Measurements from ENCODE around the gene RAPGEF4.
"Not testable (repeated sequence)": the region's sequence is repeated elsewhere in the genome, so short reads cannot be mapped to it uniquely, and the experiment has no call there.

RAPGEF4 gene

DNA sequence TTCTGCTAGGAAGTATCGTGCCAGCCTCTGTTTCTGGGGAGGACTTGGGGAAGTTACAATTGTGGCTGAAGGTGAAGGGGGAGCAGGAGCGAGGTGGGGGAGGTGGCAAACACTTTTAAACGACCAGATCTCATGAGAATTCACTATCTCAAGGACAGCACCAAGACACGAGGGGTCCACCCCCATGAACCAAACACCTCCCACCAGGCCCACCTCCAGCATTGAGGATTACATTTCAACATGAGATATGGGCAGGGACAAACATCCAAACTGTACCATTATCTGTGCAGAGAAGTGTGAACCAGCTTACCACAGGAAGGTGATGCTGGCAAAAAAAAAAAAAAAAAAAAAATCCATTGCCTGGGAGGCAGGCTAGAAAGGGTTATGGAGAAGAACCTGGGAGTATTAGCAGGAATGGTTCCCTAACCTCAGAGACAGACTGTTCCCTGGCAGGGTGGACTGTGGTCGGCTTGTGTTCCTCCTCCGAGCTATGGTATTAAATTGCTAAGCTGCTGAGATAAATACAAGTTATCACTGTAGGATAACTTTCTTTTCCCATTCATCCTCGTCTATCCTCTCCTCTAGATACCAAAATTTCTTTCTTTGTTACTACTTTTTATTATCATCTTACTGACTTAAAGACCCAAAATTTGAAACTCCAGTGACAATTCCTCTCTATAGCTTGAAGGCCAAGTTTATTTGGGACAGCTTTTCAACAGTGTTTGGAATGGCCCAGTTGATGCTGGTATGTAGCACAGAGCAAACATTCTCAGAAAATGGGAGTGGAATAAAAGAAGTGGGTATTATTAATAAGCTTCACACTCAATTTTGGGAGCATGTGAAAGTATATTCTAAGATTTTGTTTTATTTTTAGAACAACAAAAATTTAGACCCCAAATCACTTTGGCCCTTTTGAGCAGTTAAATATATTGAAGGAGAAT, 266.3 kb downstream of the RAPGEF4 start:
- DNase-seq (ENCODE audit: low read depth), result no peak

DNA sequence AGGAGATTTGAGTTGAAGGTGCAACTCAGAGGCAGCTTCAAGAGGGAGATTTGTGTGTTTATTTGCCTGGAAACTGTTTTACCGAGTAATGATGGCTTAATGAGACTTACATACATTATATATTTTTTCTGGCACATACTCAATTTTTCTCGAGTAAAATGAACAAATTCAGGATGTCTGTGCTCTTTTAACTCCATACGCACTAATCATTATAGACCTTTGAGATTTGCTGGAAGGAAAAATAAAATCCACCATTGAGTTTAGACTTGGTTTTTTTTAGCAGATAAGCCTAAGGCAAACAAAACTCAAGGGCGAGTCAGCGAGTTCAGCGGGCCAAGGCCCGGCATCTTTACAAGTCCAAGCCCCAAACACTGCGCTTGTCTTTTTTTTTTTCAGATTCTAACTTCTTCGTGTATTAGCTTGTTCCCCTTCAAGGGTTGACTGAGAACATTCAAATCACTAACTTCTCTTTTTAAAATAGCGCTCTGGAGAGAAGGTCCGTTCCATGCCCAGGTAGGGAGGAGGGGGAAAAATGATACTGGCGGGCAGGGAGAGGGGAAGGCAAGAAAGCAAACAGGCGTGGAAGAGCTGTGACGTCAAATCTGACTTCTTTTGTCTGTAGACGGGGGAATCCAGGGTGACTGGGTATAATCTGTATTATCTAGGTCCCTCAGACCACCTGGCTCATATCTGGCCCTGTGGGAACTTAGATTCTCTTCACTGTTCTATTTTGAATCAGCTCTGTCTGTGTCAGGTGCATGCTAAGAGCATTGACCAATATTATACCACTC, 267.3 kb downstream of the RAPGEF4 start:
- DNase-seq (ENCODE audit: low read depth), result no peak

DNA sequence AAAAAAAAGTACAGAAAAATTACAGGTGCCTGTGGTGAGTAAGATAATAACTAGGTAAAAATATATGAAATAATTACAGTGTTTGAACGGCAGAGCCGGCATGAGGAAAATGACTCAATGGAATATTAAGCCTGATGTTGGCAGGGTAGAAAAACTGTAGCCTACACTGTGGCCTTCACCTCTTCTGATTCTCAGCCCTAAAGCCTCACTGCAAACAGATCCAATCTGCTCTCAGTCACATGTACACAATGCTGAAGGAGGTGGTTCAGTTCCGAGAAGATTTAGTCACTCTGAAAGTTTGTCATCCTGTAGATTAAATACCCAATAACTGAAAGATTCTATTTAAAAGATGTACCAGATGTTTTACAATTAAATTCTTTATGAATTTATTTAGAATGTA, 273.1 kb downstream of the RAPGEF4 start:
- DNase-seq (ENCODE audit: low read depth), result no peak

DNA sequence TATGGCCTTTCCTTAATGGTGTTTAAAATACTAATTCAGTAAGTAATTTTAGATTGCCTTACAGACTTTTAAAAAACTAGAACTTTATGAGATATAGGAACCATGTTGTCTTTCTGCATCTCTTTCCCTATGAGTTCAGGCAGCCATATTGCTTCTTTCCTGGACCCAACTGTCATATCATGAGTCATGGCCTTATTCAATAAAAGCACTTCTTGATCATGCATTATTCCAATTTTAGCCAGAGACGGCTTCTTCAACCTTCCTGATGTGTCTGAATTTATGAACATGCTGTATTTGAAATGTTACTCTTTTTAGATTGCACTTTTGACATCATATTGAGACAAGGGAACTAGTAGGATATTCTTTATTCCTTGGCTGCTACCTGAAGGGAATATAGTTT, 274.6 kb downstream of the RAPGEF4 start:
- DNase-seq (ENCODE audit: low read depth), result no peak

DNA sequence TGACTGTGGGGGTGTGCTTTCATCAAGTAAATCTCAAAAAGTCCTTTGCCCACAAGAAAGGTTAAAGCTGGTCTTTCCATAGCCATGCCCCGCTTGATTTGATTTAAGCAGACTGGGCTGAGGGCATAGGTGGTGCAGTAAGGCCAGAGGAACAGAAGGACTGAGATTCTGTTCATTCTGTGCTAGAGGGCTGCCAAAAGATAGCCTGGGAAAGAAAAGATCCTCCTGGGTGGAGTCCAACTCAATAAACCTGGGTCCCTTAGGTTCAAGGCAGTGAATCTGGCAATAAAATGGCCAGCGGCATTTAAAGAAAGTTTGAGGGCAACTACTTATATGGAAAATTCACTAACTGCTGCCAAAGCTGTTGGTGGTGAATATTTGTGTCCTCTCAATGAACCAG, 280.8 kb downstream of the RAPGEF4 start:
- no peak for DNase-seq (ENCODE audit: low read depth)

DNA sequence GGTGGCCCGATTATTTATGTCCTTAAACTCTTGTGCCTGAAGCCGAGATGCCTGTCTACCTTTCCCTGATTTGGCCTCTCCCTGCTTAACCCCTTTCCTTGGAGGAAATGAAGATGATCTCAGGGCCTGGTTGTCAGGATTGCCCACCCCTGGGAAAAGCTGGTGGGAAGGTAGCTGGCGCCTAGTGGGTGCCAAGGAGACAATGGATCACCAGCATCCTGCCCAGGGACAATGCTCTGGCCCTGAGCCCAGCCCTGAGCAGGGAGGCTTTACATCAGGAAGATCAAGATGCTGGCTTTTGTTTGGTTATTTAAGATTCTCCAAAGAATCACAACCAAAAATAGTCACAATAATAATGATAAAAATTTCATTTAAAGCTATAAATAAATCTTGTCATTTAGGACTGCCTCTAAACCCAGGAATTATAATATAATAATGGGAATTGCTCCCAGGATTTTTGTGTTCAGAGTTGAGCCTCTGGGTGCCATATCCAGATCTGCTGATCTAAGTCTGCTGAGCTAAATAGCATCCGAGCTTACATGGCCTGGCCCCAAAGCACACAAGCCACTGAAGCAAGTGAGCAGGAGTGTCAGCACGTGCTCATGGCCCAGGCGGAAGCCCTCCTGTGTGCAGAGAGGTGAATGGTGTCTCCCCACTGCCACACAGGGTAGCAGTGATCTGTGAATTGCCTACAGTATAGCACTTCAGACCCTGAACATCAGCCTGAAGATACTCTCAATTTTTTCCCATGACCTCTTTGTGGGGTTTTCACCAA, 282.2 kb downstream of the RAPGEF4 start:
- no peak for DNase-seq (ENCODE audit: low read depth)

DNA sequence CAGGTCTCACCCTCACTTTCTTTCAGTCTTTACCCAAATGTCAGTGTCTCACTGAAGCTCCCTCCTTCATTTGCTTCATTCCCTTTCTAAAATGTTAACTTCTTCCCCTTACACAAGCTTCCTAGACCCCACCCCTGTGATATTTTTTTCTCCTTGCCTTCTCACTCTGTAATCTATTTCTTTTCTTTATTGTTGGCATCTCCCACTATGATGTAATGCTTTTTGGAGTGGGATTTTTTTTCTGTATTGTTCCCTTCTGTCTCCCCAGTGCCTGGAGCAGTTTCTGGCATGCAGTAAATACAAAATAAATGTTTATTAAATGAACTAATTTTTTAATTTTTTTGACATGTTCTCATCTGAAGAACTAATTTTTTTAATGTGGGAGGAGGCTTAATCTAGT, 284.1 kb downstream of the RAPGEF4 start:
- DNase-seq (ENCODE audit: low read depth), result no peak

DNA sequence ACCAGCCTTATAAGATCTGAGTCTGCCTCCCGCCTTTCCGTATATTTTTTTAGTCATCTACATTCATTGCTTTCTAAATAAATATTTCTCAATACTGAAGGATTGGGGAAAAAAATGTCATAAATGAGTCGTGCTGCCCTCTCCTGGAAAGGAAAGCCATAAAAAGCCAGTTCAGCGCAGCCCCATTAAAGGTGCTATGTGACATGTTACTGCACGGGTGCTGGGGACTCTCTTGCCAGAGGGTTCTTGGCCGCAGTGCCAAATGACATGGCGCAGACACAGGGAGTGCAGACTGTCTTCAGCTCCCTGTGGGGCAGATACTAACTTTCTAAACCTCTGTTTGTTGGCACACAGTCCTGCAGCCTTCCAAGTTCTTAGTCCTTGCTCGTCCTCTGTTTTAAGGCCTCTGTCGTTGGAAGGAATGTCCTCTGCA, 286.3 kb downstream of the RAPGEF4 start:
- DNase-seq (ENCODE audit: low read depth), result no peak

DNA sequence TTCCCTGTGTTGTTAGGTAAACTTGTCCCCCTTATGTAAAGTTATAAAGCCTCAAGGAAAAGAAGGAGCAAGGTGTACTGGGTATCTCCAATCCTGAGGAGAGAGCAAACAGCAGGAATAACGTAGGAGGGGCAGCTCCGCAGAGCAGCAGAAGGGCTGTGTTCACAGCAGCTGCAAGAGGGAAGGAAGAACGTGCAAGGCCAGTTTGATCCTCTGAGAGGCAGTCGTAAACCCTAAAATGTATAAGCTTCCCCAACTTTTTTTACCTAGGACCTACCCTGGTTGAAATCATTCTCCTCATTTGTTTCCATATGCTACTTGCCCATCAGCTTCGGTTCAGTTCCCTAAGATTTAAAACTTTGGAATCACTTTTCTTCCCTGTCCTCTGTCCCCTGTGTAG, 288.1 kb downstream of the RAPGEF4 start:
- DNase-seq (ENCODE audit: low read depth), result no peak

DNA sequence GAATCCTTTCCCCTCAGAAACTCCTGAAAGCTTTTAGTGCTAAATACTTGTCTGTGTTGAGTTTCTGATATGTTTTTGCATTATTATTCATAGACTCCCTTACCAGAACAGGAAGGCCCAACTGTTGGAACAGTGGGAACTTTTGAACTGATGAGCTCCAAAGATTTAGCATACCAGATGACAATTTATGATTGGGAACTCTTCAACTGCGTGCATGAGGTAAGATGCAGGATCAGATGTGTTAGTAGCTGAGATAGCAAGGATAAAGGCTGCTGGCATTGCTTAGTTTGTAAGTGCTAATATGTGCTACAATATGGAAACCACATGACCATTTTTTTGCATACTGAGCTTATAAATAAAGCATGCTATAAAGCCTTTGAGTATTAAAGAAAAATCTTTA, 290.8 kb downstream of the RAPGEF4 start:
- DNase-seq (ENCODE audit: low read depth), result no peak

DNA sequence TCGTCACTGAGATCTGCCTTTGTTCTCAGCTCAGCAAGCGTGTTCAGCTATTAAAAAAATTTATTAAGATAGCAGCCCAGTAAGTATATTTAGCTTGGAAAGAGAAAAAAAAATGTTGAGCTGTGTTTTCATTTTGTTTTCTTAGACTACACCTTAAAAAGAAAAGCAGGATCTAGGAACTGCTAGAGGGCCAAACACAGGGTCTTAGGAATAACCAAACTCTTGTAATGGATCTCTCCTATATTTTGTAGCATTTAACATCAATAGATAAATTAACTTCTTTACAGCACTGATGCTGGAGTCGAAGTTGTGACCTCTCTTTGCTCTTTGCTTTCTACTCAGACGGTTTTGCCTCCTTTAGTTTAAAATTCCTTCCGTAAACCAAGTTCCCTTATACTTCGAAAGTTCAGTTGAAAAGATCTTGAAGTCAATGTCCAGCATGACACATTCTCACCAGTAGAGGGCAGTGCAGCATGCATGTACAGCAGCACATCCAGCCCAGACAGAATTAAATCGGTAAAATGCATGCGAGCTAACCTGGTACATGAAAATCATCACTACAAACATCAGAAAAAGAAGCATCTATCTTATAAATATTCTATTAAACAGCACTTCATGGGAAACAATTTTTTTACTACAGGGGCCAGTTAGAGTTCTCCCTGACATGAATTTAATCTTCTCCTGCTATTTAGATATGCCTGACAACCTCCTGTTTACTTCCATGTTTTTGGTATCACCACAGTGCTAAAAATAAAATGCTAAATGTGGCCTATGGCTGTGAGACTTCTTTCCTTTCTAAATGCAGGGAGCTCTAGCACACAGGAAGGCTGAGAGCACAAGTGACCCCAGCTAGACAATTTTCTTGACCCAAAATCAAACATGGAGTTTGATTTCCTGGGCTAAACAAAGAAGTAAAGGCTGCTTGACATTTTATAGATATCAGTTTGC, 291.8 kb downstream of the RAPGEF4 start:
- DNase-seq (ENCODE audit: low read depth), result peak; percentile 77

DNA sequence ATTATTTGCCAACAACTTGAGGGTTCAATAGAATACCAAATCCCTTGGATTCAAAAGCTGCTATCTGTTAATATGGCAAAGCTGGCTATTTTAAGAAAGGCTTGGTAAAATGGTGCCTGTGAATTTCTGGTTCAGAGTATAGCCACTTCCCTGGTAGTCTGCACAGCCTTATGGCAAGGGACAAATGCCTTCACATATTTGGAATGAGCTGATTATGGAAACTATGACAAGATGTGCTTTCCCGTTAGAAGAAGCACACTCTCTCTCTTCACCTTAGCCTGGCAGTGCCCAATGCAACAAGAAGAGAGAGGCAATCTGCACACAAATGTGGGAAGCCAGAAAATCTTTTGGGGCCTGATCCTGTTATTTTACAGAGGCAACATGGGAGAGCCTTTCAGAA, 292.5 kb downstream of the RAPGEF4 start:
- DNase-seq (ENCODE audit: low read depth), result no peak

DNA sequence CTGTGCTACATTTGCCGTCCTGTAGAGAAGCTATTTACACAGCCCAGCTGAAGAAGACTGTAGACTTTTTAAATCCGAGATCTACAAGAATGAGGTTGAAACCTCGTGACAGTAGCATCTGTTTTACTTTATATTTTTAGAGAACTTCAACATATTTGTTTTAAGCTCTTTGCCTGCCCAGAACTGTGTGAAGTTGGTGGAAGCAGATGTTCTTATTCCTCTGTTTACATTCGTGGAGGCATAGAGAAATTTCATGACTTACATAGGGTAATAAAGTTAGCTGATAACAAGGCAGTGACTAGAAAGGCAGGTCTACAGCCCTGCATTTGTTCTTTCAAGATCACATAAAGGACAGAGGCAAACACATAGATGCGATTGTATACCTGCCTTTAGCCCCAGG, 293.0 kb downstream of the RAPGEF4 start:
- no peak for DNase-seq (ENCODE audit: low read depth)

DNA sequence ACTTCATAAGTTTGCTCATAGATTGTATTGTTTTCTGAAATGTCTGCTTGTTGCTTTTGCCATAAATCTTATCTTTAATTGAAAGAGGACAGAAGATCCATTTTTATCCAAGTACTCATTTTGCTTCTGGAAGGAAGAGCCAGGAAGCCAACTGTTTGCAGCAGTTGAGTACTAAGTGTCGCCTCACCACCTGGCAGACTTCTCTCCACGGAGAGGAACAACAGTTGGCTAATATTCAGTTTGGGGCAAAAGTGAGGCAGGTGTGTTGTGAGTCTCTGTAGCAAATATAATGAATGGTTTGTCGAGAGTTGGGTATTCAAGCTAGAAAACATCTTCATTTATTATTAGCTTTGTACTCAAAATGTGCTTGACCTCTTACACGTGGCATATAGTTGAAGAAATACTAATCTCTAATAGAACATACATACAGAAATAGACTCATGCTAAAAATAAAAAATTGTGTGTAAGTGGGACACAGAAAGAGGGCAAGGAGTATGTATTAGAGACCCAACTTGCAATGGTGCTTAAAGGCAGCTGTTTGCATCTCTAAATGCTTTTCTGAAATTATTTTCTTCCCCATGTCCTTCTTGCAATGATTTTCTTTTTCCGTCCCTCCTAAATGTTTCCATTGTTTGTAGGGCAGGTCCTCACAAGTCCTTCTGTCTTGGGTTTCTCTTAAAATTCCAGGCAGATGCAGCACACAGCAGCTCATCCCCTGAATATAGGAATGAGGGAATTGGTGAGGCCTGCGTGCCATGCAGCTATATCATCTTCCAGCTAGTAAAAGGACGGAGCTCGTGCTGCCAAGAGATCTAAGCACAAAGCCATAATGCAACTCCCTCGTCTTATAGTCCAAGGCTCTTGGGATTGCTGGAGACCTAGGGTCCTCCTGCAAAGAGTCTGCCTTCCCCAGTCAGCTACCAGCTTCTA, 295.2 kb downstream of the RAPGEF4 start:
- no peak for DNase-seq (ENCODE audit: low read depth)

DNA sequence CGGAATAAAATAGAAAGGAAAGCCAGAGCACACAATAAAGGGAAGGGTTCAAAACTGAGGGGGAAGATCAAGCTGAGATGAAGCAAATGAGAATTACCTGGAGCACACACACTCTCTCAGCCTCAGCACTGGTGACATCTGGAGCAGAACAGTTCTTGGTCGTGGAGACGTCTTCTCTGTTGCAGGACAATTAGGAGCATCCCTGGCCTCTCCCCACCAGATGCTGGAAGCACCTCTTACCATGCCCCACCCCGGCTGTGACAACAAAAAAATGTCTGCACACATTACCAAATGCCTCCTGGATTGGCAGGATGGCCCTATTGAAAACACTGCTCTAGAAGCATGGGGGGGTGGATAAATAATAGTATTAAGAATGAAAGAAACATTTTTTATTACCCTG, 296.4 kb downstream of the RAPGEF4 start:
- no peak for DNase-seq (ENCODE audit: low read depth)

DNA sequence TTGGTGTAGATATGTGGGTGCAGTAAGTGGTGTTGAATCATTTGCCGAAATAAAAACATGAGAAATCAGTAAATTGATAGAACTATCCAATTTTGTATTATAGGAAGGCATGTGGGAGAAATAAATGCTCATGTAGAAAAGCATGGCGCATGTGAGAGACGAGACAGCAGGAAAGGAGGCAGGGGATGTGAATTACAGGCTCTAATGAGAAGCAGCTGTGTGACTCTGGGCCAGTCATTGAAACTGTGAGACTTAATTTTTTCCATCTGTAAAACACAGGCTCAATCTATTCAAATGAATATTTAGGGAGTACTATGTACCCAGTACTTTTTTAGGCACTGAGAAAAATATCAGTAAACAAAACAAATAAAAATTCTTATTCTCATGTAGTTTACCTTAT, 297.4 kb downstream of the RAPGEF4 start:
- DNase-seq (ENCODE audit: low read depth), result no peak

DNA sequence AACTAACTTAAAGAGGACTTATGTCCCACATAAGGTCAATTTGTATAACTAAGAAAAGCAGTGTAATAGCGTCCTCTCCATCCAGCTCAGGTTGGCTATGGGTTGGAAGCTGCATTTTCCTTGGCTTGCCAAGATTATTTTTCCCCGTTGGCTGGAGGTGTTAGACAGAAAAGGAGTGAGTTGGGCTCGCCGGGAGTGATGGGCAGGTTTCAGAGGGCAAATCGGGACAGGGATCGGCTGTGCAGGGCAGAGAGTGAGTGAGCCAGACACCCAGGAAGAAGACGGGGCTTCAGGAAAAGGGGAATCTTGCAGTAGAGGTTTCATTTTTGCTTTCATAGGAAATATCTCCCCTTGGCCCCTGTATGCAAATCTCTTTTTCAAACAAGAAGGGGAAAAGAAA, 298.5 kb downstream of the RAPGEF4 start:
- no peak for DNase-seq (ENCODE audit: low read depth)

DNA sequence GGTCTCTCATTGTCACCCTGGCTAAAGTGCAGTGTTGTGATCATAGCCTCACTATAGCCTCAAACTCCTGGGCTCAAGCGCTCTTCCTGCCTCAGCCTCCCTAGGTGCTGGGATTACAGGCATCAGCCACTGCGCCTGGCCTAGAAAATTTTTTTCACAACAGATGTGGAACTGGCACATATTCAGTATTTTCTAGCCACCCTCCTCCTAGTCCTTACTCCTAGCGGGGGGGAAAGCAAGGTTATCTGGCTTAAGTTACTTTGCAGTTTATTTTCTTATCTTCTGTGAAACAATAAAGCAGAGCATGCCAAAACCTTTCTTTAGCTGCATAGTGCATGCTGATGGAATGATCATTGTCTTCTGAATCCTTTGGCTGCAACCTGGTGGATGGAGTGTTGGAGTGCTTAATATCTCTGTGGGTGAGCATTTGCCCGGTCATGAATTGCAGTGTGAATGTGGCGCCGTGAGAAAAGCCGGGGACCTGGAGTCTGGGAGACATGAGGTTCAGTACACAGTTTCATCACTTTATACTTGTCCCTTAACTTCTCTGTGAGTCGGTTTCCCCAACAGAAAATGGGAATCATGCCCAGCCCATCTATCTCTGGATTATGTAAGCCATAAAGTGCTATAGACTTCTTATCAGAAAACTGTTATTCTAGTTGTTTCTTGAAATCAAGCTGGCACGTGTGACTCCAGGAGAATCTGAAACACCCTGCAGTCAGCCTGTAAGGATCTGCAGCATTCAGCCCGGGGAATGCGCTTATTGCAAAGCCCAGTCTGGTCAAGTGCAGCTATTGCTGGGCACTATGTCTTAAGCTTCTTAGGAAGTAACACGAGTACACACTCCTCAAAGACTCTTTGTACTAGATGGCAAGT, 301.8 kb downstream of the RAPGEF4 start:
- DNase-seq (ENCODE audit: low read depth), result no peak

DNA sequence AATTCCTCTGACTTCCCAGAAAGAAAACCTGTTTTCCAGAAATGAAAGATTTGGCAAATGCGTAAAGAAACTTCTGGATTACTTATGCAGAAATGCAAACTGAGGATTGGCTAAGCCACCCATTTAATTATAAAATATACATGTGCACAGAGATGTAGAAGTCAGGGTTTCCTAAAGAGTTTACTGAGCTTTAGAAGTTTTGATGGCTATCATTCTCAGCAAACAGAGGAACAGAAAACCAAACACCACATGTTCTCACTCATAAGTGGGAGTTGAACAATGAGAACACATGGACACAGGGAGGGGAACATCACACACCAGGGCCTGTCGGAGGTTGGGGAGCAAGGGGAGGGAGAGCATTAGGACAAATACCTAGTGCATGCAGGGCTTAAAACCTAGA, 302.6 kb downstream of the RAPGEF4 start:
- not testable (repeated sequence) for DNase-seq (ENCODE audit: low read depth)
